D721Med (cell line): ENCODE data around the gene DYNC2LI1.

Source experiments
- DNase-seq: peaks from one replicate; pipeline ENCODE4 v3.0.0; 2011; ENCODE audit warnings: low spot score; ENCODE audit not compliant: insufficient read length
- FAIRE-seq: peaks from 2 replicates; lab custom pipeline; 2011; peaks lifted over from hg19 to GRCh38; lab: Jason Lieb, UNC
- TF ChIP-seq, protein P1 (sequence below): IDR thresholded peaks from 2 replicates; pipeline ENCODE4 v1.5.1; 2012; ENCODE audit warnings: mild to moderate bottlenecking, control low read depth; ENCODE audit not compliant: insufficient read depth; ENCODE audit errors: missing control alignments

The DYNC2LI1 gene

GRCh38 chr2:43837831-43838559 is 64.2 kb downstream of the DYNC2LI1 start:
- no peak for FAIRE-seq
- no peak for DNase-seq
- TF ChIP-seq, protein P1, sequence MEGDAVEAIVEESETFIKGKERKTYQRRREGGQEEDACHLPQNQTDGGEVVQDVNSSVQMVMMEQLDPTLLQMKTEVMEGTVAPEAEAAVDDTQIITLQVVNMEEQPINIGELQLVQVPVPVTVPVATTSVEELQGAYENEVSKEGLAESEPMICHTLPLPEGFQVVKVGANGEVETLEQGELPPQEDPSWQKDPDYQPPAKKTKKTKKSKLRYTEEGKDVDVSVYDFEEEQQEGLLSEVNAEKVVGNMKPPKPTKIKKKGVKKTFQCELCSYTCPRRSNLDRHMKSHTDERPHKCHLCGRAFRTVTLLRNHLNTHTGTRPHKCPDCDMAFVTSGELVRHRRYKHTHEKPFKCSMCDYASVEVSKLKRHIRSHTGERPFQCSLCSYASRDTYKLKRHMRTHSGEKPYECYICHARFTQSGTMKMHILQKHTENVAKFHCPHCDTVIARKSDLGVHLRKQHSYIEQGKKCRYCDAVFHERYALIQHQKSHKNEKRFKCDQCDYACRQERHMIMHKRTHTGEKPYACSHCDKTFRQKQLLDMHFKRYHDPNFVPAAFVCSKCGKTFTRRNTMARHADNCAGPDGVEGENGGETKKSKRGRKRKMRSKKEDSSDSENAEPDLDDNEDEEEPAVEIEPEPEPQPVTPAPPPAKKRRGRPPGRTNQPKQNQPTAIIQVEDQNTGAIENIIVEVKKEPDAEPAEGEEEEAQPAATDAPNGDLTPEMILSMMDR: no peak

DNA sequence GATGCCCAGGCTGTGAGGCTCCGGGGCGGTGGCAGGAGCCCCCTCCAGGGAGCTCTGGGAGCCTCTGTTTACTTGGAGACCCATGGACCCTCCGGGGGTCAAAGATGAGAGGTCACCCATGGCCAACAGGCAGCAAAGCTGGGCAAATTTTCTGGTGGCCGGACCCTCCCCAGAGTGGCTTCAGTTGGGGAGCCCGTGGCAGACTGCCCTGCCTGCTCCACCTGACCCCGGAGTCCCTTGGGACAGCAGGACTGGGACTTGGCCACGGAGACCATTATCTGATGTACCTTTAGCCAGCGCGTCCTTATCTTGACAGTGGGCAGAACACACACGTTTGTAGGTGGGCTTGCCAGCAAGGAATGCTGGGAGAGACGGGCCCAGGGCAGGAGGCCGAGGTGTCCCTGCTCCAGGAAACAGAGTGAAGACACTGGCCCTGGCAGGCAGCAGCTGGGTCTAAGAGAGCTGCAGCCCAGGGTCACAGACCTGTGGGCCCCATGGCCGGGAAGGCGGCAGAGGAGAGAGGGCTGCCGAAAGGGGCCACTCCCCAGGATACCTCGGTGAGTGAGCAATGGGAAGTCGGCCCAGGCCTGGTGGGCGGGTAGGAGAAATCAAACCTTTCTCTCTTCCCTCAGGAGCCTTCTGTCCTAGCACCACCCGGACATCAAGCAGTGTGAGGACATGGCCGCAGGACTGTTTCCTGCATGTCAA is 64.9 kb downstream of the DYNC2LI1 start, which contains the start of the genes ABCG5 and ABCG8:
TSS of gene ABCG5 (minus strand) at position 280 of the 708 bp plus-strand sequence. CDS start at position 120, 160 bp downstream.
TSS of gene ABCG8 (plus strand) at position 412 of the 708 bp plus-strand sequence. CDS start at position 495, 83 bp downstream.
- FAIRE-seq (no peak), DNase-seq (no peak)
- TF ChIP-seq, protein P1: no peak

GRCh38 chr2:43839776-43840564 is 66.1 kb downstream of the DYNC2LI1 start:
- no peak for FAIRE-seq
- no peak for DNase-seq
- TF ChIP-seq, protein P1: no peak

GRCh38 chr2:43840965-43841364 is 67.1 kb downstream of the DYNC2LI1 start:
- TF ChIP-seq, protein P1: no peak
- FAIRE-seq: no peak

DNA sequence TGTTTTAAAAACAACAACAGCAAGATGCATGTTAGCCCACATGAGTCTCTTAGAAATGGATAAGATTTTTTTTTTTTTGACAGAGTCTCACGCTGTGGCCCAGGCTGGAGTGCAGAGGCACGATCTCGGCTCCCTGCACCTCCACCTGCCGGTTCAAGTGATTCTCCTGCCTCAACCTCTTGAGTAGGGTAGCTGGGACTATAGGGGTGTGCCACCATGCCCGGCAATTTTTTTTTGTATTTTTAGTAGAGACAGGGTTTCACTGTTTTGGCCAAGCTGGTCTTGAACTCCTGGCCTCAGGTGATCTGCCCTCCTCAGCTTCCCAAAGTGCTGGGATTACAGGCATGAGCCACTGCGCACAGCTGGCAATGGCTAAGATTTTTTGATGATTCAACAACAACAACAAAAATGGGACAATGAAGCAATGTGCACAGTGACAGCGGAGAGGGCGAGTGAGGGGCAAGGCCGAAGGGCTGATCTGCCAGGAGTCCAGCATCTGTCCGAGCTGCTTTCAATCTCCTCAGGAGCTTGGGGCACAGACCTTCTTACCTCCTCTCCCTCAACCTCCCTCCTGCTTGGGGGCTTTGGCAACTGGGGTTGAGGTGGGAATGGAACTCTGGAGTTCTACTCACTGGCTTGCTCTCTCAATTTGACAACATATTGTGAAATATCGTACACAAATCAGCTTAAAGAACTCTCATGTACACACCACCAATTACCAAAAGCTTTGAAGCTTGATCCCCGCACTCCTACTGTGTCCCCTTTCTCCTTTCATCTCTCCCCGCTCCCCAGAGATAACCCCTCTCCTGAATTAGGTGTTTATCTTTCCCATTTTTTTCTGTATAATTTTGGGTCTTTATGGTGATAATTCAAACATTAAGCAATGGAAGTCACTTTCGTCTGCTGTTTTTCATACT is 68.4 kb downstream of the DYNC2LI1 start:
- DNase-seq (no peak), FAIRE-seq (no peak)
- TF ChIP-seq, protein P1: no peak

More at GRCh38 chr2:43840965-43841364, 67.1 kb downstream of the DYNC2LI1 start:
- no peak for DNase-seq

DNA sequence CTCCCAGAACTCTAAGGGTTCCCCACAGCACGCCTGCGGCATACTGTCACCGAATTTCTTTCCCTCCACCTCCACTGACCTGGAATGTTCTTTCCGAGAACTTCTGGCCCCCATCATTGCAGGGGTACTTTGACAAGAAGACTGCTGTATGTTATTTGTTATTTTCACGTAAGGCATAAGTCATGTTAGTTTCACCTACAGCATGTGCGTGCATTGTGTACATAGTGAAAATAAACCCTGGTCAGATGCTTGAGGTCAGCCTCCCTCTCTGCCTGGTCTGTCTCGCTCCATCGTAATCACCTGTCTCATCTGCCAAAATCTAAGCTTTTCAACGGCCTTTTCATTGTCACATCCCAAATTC is 69.0 kb downstream of the DYNC2LI1 start:
- TF ChIP-seq, protein P1: no peak
- DNase-seq (no peak), FAIRE-seq (no peak)
